HFFc6 (cell line): ENCODE results near the gene PRKG1. TPM values are rescaled to one million over a fixed set of nuclear protein-coding genes. Genes with fewer than 3 reads are reported as not detected.

ENCODE experiments used
- DNase-seq: peaks from one replicate; pipeline ENCODE4 v3.0.0-alpha.2; 2018
- H3K27ac Mint-ChIP-seq: 2 replicates; pipeline ENCODE4 v1.8.0; 2020; ENCODE audit warnings: mild to moderate bottlenecking, mixed read lengths
- H3K27me3 Mint-ChIP-seq: 2 replicates; pipeline ENCODE4 v1.8.0; 2021; ENCODE audit warnings: mild to moderate bottlenecking, moderate library complexity, mixed read lengths; ENCODE audit not compliant: insufficient read depth
- H3K36me3 Mint-ChIP-seq: 2 replicates; pipeline ENCODE4 v1.8.0; 2021; ENCODE audit warnings: low read depth, mixed read lengths
- H3K4me1 Mint-ChIP-seq: 2 replicates; pipeline ENCODE4 v1.8.0; 2020; ENCODE audit warnings: low read depth, mixed read lengths
- H3K4me3 Mint-ChIP-seq: 2 replicates; pipeline ENCODE4 v1.8.0; 2020; ENCODE audit warnings: mild to moderate bottlenecking, moderate library complexity, mixed read lengths
- H3K9me3 Mint-ChIP-seq: 2 replicates; pipeline ENCODE4 v1.8.0; 2020; ENCODE audit warnings: mild to moderate bottlenecking, mixed read lengths
- total RNA-seq, 6 experiments: library from RNA; stranded (reverse); fragmentation: NEBNext Ultra II Directional; extraction: Animal tissue kit (Norgen Biotek cat#: 25700); gene quantifications; 2 replicates in 1 of 6; 3 replicates in 5 of 6; pipeline ENCODE4 v1.2.3, GENCODE V29; 2021
- TF ChIP-seq, protein P1 (sequence below): fragments of 200-600 bp; sonication (generic); IDR thresholded peaks from 2 replicates; pipeline ENCODE4 v1.5.0; 2021; ENCODE audit warnings: antibody characterized with exemption, mild to moderate bottlenecking

The PRKG1 gene
- total RNA-seq, 6 experiments from 2014 or later: 9.3 to 10.1 (median 9.8) TPM

DNA sequence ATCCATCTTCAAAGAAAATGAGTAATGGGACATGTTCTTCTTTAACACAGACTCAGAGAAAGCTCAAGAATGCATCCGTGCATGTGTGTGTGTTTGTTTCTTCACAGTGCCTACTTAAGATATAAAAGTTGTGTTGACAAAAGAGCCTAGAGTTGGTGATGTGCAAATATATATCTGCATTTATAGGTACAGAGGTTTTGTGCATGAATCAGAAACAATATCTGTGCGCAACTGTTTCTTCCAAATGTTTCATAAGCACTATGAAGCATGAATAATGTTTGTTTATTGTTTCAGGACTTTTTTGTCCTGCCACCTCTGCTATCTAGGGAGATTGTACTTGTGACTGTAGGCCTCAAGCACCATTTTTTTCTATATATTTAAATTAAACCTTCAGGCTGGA is 395.4 kb downstream of the PRKG1 start:
- Mint-ChIP-seq H3K36me3 (no peaks in the 10 kb centered on the region), H3K4me1 (no peaks in the 10 kb centered on the region; the same call in 1 of the 2 replicates), H3K27me3 (no peaks in the 10 kb centered on the region), H3K27ac (no peak overlapping the region), H3K9me3 (no peaks in the 10 kb centered on the region), H3K4me3 (no peak overlapping the region)
- no peak for DNase-seq
- TF ChIP-seq, protein P1, sequence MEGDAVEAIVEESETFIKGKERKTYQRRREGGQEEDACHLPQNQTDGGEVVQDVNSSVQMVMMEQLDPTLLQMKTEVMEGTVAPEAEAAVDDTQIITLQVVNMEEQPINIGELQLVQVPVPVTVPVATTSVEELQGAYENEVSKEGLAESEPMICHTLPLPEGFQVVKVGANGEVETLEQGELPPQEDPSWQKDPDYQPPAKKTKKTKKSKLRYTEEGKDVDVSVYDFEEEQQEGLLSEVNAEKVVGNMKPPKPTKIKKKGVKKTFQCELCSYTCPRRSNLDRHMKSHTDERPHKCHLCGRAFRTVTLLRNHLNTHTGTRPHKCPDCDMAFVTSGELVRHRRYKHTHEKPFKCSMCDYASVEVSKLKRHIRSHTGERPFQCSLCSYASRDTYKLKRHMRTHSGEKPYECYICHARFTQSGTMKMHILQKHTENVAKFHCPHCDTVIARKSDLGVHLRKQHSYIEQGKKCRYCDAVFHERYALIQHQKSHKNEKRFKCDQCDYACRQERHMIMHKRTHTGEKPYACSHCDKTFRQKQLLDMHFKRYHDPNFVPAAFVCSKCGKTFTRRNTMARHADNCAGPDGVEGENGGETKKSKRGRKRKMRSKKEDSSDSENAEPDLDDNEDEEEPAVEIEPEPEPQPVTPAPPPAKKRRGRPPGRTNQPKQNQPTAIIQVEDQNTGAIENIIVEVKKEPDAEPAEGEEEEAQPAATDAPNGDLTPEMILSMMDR: no peak

DNA sequence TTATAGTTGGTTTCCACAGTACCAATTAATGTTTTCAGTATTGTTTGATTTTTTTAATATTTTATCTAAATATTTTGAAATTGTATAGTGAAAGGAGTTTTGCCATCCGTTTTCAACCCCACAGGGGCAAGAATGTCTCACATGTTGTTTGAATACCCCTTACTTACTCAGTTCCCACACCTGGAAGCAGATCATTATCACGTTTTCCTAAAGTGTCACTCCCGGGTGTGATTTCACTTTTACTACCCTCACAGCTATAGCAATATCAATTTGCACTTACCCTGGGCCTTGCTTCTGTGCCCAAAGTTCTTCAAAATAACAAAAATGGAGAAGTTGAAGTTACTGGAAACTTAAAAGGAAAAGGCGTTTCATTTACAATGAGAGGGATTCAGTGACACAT is 397.0 kb downstream of the PRKG1 start:
- H3K4me1 Mint-ChIP-seq: no peaks in the 10 kb centered on the region; the same call in 1 of the 2 replicates
- TF ChIP-seq, protein P1: no peak
- H3K27me3 Mint-ChIP-seq: no peaks in the 10 kb centered on the region
- no peaks in the 10 kb centered on the region for H3K9me3 Mint-ChIP-seq
- no peak overlapping the region for H3K4me3 Mint-ChIP-seq
- no peak overlapping the region for H3K27ac Mint-ChIP-seq
- H3K36me3 Mint-ChIP-seq: no peaks in the 10 kb centered on the region
- no peak for DNase-seq

DNA sequence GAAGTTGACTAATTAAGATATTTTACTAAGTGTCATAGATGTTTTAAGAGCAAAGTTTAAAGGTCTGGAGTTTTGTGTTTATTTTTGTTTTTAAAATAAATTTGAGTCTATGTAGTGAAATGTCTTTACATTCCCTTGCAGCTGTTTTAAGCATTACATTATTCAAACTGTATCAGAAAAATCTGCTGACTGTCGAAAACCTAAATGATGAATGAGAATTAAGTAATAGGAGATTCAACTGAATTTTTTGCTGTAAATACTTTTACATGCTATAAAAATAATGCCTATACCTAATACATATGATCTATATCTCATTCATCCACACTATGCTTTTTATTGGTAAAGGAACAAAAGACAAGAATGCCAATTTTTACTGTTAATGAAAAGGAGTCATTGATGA is 397.9 kb downstream of the PRKG1 start:
- no peaks in the 10 kb centered on the region for H3K27me3 Mint-ChIP-seq
- no peaks in the 10 kb centered on the region for H3K9me3 Mint-ChIP-seq
- no peak overlapping the region for H3K4me3 Mint-ChIP-seq
- no peak for DNase-seq
- H3K27ac Mint-ChIP-seq: no peak overlapping the region
- no peaks in the 10 kb centered on the region for H3K36me3 Mint-ChIP-seq
- TF ChIP-seq, protein P1: no peak
- peaks cover 4% of the 10 kb centered on the region; the same call in 1 of the 2 replicates for H3K4me1 Mint-ChIP-seq

DNA sequence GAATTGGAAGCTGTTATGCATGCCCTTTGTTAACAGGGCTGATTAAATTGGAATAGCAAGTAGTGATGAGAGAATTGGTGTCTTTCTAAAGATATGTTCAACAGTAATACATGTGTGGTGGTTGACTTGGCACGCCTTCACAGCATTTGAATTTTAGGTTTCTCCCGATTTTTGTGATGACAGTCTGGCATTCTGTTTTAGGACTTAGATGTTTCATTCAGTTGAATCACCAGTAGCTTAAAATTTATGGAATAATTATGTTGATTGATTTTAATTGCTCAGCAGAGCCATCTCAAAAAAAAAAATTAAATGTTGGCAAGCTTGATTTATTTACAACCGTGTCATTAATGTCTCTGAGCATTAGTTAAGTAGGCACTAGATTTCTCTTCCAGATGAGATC is 405.4 kb downstream of the PRKG1 start:
- no peaks in the 10 kb centered on the region; the same call in 1 of the 2 replicates for H3K36me3 Mint-ChIP-seq
- TF ChIP-seq, protein P1: no peak
- H3K27ac Mint-ChIP-seq: no peak overlapping the region
- H3K27me3 Mint-ChIP-seq: no peaks in the 10 kb centered on the region
- peaks cover 8% of the 10 kb centered on the region; the same call in 1 of the 2 replicates for H3K4me1 Mint-ChIP-seq
- DNase-seq: no peak
- H3K4me3 Mint-ChIP-seq: no peak overlapping the region
- H3K9me3 Mint-ChIP-seq: no peaks in the 10 kb centered on the region

DNA sequence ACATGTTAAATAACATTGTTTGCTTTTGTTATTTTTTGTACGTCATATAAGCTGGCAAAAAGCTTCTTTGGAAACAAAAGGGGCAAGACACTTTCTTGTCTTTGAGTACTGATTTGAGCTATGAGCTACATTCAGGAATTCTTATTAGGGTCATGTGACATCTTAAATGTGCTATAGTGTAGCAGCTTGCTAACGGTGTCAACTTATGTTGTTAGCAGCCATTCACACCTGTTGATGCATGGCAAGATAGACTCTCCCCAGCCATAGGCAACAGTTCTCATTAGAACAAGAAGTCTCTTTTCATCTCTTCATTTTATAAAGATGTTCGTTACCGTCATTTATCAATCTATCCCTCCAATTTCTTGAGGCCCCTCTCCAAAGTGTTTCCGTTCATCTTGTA is 411.4 kb downstream of the PRKG1 start:
- no peak for DNase-seq
- H3K9me3 Mint-ChIP-seq: no peaks in the 10 kb centered on the region
- H3K36me3 Mint-ChIP-seq: no peaks in the 10 kb centered on the region; the same call in 1 of the 2 replicates
- H3K27me3 Mint-ChIP-seq: peaks cover 1% of the 10 kb centered on the region; the same call in 1 of the 2 replicates
- H3K4me3 Mint-ChIP-seq: no peak overlapping the region
- TF ChIP-seq, protein P1: no peak
- H3K27ac Mint-ChIP-seq: no peak overlapping the region
- H3K4me1 Mint-ChIP-seq: no peaks in the 10 kb centered on the region

DNA sequence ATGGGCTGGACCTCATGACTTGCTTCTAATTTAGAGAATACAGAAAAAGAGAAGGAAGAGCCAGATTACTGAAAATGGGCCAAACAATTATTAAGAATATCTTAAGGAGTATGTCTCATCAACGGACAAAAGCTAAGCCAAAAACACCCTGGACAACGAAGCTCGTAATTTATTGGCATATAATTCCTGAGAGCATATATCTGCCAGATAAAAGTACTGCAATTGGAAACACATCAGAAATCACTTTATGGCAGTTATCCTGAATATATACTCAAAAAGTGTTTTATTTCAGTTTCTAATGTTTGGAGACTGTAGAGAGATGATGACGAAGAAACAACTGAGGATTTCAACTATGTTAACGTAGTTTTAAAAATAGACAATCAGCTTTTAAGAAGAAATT is 413.3 kb downstream of the PRKG1 start:
- Mint-ChIP-seq H3K36me3 (no peaks in the 10 kb centered on the region; the same call in 1 of the 2 replicates), H3K4me1 (no peaks in the 10 kb centered on the region), H3K27ac (no peak overlapping the region), H3K27me3 (peaks cover 1% of the 10 kb centered on the region; the same call in 1 of the 2 replicates), H3K9me3 (no peaks in the 10 kb centered on the region), H3K4me3 (no peak overlapping the region)
- TF ChIP-seq, protein P1: no peak
- no peak for DNase-seq
